Uterus (tissue), 2 donors: Measurements from ENCODE around the gene NAPEPLD.
"Not testable (repeated sequence)": the region's sequence is repeated elsewhere in the genome, so short reads cannot be mapped to it uniquely, and the experiment has no call there.

Experiments
- POLR2A ChIP-seq, 2 donors: fragments of 450-650 bp; IDR thresholded peaks; one replicate each; pipeline ENCODE4 v1.6.1; 2016; ENCODE audit warnings: antibody characterized with exemption in 2 of 2, mild to moderate bottlenecking in 1 of 2, moderate library complexity in 1 of 2
- TF ChIP-seq, protein P1 (sequence below), 4 experiments: fragments of 200-600 bp in 2 of 4; fragments of 450-650 bp in 2 of 4; sonication (generic) in 2 of 4; IDR thresholded peaks; one replicate each; pipeline ENCODE4 v1.5.1; 2016 to 2019; ENCODE audit warnings: antibody characterized with exemption in 4 of 4, mild to moderate bottlenecking in 2 of 4, moderate library complexity in 1 of 4

DNA sequence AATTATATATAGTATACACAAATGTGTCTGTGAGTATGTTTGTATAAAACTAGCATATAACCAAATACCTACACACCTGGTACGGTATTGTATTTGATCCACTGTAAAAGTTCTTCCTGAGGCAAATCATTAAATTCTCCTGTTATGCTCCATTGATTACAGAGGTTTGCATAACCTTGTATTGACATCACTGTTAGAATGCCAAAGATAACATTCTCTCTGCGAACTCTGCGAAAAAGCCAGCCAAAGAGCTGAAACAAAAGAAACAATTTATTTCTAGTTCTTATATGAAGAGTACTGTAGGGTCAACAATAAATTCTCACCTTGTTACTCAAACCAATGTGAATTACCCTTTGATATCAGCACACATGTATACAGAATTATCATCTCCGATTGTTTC, 46.5 kb upstream of the NAPEPLD start:
- TF ChIP-seq, protein P1, sequence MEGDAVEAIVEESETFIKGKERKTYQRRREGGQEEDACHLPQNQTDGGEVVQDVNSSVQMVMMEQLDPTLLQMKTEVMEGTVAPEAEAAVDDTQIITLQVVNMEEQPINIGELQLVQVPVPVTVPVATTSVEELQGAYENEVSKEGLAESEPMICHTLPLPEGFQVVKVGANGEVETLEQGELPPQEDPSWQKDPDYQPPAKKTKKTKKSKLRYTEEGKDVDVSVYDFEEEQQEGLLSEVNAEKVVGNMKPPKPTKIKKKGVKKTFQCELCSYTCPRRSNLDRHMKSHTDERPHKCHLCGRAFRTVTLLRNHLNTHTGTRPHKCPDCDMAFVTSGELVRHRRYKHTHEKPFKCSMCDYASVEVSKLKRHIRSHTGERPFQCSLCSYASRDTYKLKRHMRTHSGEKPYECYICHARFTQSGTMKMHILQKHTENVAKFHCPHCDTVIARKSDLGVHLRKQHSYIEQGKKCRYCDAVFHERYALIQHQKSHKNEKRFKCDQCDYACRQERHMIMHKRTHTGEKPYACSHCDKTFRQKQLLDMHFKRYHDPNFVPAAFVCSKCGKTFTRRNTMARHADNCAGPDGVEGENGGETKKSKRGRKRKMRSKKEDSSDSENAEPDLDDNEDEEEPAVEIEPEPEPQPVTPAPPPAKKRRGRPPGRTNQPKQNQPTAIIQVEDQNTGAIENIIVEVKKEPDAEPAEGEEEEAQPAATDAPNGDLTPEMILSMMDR (IDR thresholded peaks at IDR 0.05), result not testable (repeated sequence)
- not testable (repeated sequence) for TF ChIP-seq POLR2A (IDR thresholded peaks at IDR 0.05)
